Calu3 (cell line): ENCODE measurements around the gene PRDM12. TPM values are rescaled to one million over a fixed set of nuclear protein-coding genes. Genes with fewer than 3 reads are reported as not detected.

Experiments
- BruUV-seq: library from RNA; stranded (reverse); fragments of 400-500 nt; replicated peaks from 2 replicates; lab custom pipeline; 2021; lab: Mats Ljungman, UMichigan
- CTCF ChIA-PET: fragments of 300-600 bp; sonication (Branson Sonifier 250); formaldehyde crosslinking; loops from one replicate; lab custom pipeline; 2022; ENCODE audit warnings: antibody characterized with exemption; lab: Charles Lee
- DNase-seq: peaks from one replicate; pipeline ENCODE4 v3.0.0; 2022
- H3K27ac Mint-ChIP-seq: one replicate; pipeline ENCODE4 v1.8.0; 2022; ENCODE audit warnings: mixed read lengths; ENCODE audit not compliant: unreplicated experiment
- H3K27me3 Mint-ChIP-seq: one replicate; pipeline ENCODE4 v1.8.0; 2022; ENCODE audit warnings: mixed read lengths; ENCODE audit not compliant: unreplicated experiment
- H3K36me3 Mint-ChIP-seq: one replicate; pipeline ENCODE4 v1.8.0; 2022; ENCODE audit warnings: mild to moderate bottlenecking, moderate library complexity, mixed read lengths; ENCODE audit not compliant: insufficient read depth, unreplicated experiment
- H3K4me1 Mint-ChIP-seq: one replicate; pipeline ENCODE4 v1.8.0; 2022; ENCODE audit warnings: mild to moderate bottlenecking, low read depth, mixed read lengths; ENCODE audit not compliant: unreplicated experiment
- H3K4me3 Mint-ChIP-seq: one replicate; pipeline ENCODE4 v1.8.0; 2022; ENCODE audit warnings: mild to moderate bottlenecking, low read depth, moderate library complexity, mixed read lengths; ENCODE audit not compliant: unreplicated experiment
- H3K9me3 Mint-ChIP-seq: one replicate; pipeline ENCODE4 v1.8.0; 2022; ENCODE audit warnings: low read depth, mixed read lengths; ENCODE audit not compliant: unreplicated experiment
- intact Hi-C: fragments of 100-400 bp; cut with micrococcal nuclease; formaldehyde crosslinking; loops from one replicate; pipeline ENCODE4 v1.10.0; 2022; ENCODE audit not compliant: unreplicated experiment
- total RNA-seq: library from RNA; stranded (reverse); gene quantifications from 2 replicates; pipeline ENCODE4 v1.2.3, GENCODE V29; 2022
- TF ChIP-seq, protein P1 (sequence below): fragments of 200-600 bp; IDR thresholded peaks from one replicate; pipeline ENCODE4 v1.8.0; 2022; ENCODE audit warnings: antibody characterized with exemption; ENCODE audit not compliant: unreplicated experiment

PRDM12 gene
- total RNA-seq, 1 experiment from 2014 or later: not detected

DNA sequence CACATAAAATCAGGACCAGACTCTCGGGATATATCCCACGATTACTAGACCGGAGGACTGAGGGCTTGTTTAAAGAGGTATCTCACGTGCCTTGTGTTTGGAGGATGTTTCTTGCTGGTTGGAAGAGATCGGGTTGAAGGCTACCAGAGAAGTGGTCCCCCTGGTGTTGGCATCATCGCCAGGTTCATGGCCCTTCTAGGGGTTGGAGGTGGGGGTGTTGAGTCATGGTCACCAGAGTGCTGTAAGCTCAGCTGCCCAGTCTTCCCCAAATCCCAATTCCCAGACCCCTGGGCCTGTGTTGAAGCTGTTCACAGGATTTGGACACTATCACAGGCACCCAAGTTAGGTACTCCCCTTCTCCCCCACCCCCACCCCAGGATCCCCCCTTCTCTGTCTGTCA lies 29.1 kb upstream of the PRDM12 start:
- H3K36me3 Mint-ChIP-seq: peaks cover 10% of the 10 kb centered on the region

DNA sequence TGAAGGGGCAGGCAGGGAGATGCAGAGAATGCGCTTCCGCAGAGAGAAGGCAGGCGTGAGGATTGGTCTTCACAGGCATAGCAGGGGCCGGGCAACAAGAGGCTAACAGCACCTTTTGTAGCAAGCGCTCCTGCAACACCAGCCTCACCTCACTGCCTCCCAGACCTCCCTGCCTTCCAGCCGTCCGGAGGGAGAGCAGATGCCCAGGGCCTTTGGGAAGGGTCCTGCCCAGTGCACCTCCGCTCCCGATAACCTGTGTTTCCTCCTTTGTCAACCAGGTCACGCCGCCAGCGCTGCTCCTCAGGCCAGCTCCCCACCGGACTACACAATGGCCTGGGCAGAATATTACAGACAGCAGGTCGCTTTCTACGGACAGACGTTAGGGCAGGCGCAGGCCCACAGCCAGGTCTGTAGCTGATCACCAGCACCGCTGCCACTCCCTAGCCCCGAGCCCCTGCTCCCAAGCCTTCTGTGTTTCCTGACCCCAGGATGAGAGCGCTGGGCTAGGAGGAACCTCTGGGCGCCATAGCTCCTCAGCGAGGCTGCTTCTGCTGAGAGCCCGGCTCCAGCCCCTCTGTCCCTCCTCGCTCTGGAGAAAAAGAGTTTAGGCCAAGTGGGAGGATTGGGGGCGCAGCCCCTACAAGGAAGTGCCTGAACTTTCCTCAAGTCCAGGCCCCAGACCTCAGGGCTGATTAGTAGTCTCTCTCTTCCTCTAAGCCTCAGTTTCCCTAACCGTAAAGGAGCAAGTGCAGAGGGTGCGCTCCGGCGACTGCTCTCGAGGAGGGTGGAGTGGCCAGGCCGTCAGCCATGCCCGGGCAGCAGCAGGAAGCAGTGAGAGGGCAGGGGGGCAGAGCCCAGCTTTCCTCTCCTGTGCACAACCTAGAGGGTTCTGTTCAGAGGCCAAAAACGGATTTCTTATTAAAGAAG lies 28.4 kb upstream of the PRDM12 start:
- BruUV-seq: no TSS peak
- DNase-seq: no peak
- no peaks in the 10 kb centered on the region for H3K9me3 Mint-ChIP-seq
- TF ChIP-seq, protein P1, sequence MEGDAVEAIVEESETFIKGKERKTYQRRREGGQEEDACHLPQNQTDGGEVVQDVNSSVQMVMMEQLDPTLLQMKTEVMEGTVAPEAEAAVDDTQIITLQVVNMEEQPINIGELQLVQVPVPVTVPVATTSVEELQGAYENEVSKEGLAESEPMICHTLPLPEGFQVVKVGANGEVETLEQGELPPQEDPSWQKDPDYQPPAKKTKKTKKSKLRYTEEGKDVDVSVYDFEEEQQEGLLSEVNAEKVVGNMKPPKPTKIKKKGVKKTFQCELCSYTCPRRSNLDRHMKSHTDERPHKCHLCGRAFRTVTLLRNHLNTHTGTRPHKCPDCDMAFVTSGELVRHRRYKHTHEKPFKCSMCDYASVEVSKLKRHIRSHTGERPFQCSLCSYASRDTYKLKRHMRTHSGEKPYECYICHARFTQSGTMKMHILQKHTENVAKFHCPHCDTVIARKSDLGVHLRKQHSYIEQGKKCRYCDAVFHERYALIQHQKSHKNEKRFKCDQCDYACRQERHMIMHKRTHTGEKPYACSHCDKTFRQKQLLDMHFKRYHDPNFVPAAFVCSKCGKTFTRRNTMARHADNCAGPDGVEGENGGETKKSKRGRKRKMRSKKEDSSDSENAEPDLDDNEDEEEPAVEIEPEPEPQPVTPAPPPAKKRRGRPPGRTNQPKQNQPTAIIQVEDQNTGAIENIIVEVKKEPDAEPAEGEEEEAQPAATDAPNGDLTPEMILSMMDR: no peak
- intact Hi-C loops: no loop called here
- no peaks in the 10 kb centered on the region for H3K4me1 Mint-ChIP-seq
- peaks cover 10% of the 10 kb centered on the region for H3K36me3 Mint-ChIP-seq
- H3K27me3 Mint-ChIP-seq: no peaks in the 10 kb centered on the region
- CTCF ChIA-PET: no interaction called here
- H3K27ac Mint-ChIP-seq: no peak overlapping the region
- H3K4me3 Mint-ChIP-seq: no peak overlapping the region

More for the DNA sequence above, 29.1 kb upstream of the PRDM12 start:
- no peaks in the 10 kb centered on the region for H3K4me1 Mint-ChIP-seq
- TF ChIP-seq, protein P1: no peak
- intact Hi-C loops: no loop called here
- H3K27me3 Mint-ChIP-seq: no peaks in the 10 kb centered on the region
- no peak for DNase-seq
- CTCF ChIA-PET: no interaction called here
- no peak overlapping the region for H3K4me3 Mint-ChIP-seq
- H3K9me3 Mint-ChIP-seq: no peaks in the 10 kb centered on the region
- no TSS peak for BruUV-seq
- no peak overlapping the region for H3K27ac Mint-ChIP-seq

DNA sequence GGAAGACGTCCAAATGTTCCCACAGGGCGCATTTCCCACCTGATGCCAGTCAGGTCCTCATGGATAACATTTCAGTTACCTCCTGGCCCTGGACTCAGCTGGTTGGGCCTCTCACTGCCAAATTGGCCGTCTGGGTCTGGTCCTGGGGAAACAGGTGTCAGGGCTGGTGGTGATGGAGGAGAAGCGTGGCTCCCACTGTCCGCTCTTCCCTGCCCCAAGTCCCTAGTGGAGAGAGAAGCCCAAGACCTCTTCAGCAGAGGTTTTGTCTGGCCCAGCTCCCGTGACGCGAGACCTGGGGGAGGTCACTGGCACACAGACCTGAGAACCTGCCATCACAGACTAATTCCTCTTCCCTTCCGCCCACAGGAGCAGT lies 27.8 kb upstream of the PRDM12 start:
- H3K4me1 Mint-ChIP-seq: no peaks in the 10 kb centered on the region
- no peaks in the 10 kb centered on the region for H3K9me3 Mint-ChIP-seq
- H3K27ac Mint-ChIP-seq: no peak overlapping the region
- H3K27me3 Mint-ChIP-seq: no peaks in the 10 kb centered on the region
- H3K4me3 Mint-ChIP-seq: no peak overlapping the region
- H3K36me3 Mint-ChIP-seq: peaks cover 10% of the 10 kb centered on the region
- TF ChIP-seq, protein P1: no peak
- intact Hi-C loops: no loop called here
- BruUV-seq: no TSS peak
- DNase-seq: no peak
- CTCF ChIA-PET: no interaction called here

DNA sequence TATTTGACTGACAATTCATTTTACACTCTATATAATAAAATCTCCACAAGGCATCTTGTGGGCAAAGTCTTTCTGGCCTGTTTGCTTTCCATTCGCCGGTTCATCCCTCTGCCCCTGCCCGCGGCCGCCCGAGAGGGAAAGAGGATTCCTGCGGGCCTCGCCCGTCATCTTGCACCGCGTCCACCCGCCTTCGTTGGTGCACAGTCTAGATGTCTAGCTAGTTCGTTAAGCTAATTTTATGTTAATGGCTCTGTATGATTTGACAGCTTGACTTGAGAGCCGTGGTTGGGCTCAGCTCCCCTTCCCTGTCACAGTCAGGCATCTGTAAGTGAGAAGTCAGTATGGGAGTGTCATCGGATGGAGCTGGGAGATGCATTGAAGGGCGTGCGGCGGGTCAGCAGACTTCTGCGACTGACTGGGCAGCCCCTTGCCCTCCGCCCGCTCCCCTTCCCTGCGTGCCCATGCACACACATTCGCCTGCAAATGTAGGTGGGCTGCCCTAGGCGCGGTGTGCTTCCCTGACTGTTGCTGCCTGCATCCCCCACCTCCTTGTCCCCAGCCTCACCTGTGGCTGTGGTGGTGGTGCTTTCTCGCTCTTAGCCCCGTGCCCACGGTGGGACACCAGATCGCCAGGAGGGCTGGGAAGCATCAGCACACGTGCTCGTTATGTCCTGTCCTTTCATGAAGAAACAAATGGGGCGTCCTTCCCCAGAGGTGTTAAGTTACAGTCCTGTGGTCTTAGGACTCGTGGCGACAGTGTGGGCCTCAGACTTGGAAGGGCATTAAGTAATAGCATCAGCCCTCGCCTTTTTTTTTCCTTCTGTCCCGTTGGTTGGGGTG lies 25.9 kb upstream of the PRDM12 start:
- intact Hi-C loops: no loop called here

More for the DNA sequence above, 25.9 kb upstream of the PRDM12 start:
- DNase-seq: no peak
- BruUV-seq: no TSS peak
- Mint-ChIP-seq H3K27me3 (no peaks in the 10 kb centered on the region), H3K36me3 (peaks cover 5% of the 10 kb centered on the region), H3K4me3 (no peak overlapping the region), H3K9me3 (no peaks in the 10 kb centered on the region), H3K4me1 (no peaks in the 10 kb centered on the region), H3K27ac (no peak overlapping the region)
- TF ChIP-seq, protein P1: no peak
- CTCF ChIA-PET: interaction anchor here (0.6 kb wide), 1 partner anchor 12 kb away, joined by 4 read pairs; no protein-coding TSS in a partner anchor
